Osteoblast (primary cell): Measurements from ENCODE around the gene DDX28. TPM values are rescaled to one million over a fixed set of nuclear protein-coding genes. Genes with fewer than 3 reads are reported as not detected.
"Not testable (repeated sequence)": the region's sequence is repeated elsewhere in the genome, so short reads cannot be mapped to it uniquely, and the experiment has no call there.

Experiments used
- DNase-seq: peaks from one replicate; pipeline ENCODE4 v3.0.0; 2011; ENCODE audit warnings: low spot score, mixed read lengths; ENCODE audit not compliant: insufficient read length; ENCODE audit errors: missing footprints
- H2AFZ ChIP-seq: 2 replicates; pipeline ENCODE4 v1.6.0; 2011; ENCODE audit warnings: mild to moderate bottlenecking, low read length
- H3K27ac ChIP-seq: 2 replicates; pipeline ENCODE4 v1.5.1; 2011; ENCODE audit warnings: mild to moderate bottlenecking, low read depth, low read length, moderate library complexity
- H3K27me3 ChIP-seq: 2 replicates; pipeline ENCODE4 v1.6.0; 2012; ENCODE audit warnings: mild to moderate bottlenecking, control low read depth, inconsistent platforms, low read length, moderate library complexity; ENCODE audit not compliant: insufficient read depth
- H3K36me3 ChIP-seq: 2 replicates; pipeline ENCODE4 v1.5.1; 2011; ENCODE audit warnings: mild to moderate bottlenecking, low read length, control low read depth, moderate library complexity; ENCODE audit not compliant: insufficient read depth
- H3K4me1 ChIP-seq: 2 replicates; pipeline ENCODE4 v1.5.1; 2011; ENCODE audit warnings: mild to moderate bottlenecking, low read length, control low read depth, moderate library complexity; ENCODE audit not compliant: insufficient read depth
- H3K4me2 ChIP-seq: 2 replicates; pipeline ENCODE4 v1.6.0; 2011; ENCODE audit warnings: mild to moderate bottlenecking, low read length; ENCODE audit not compliant: insufficient read depth
- H3K4me3 ChIP-seq: fragments of 200-600 bp; sonication (generic); 3 replicates; pipeline ENCODE4 v1.5.1; 2012; ENCODE audit warnings: mild to moderate bottlenecking, low read length, inconsistent platforms; ENCODE audit not compliant: insufficient read depth
- H3K79me2 ChIP-seq: 2 replicates; pipeline ENCODE4 v1.6.0; 2012; ENCODE audit warnings: mild to moderate bottlenecking, low read length, control low read depth, inconsistent platforms; ENCODE audit not compliant: insufficient read depth
- H3K9me3 ChIP-seq: 2 replicates; pipeline ENCODE4 v1.5.1; 2011; ENCODE audit warnings: low read depth, low read length, control low read depth
- H4K20me1 ChIP-seq: 2 replicates; pipeline ENCODE4 v1.6.0; 2012; ENCODE audit warnings: mild to moderate bottlenecking, low read length, control low read depth; ENCODE audit not compliant: insufficient read depth
- total RNA-seq: library from RNA; depleted of rRNA; stranded (reverse); fragments of >200 nt; gene quantifications from 2 replicates; pipeline ENCODE4 v1.2.3, GENCODE V29; 2012
- TF ChIP-seq, protein P1 (sequence below): IDR thresholded peaks from 2 replicates; pipeline ENCODE4 v1.5.1; 2011; ENCODE audit warnings: mild to moderate bottlenecking, low read depth, low read length, moderate library complexity; ENCODE audit errors: extremely low read depth

Gene DDX28
- total RNA-seq, 1 donor = 10.5 TPM

DNA sequence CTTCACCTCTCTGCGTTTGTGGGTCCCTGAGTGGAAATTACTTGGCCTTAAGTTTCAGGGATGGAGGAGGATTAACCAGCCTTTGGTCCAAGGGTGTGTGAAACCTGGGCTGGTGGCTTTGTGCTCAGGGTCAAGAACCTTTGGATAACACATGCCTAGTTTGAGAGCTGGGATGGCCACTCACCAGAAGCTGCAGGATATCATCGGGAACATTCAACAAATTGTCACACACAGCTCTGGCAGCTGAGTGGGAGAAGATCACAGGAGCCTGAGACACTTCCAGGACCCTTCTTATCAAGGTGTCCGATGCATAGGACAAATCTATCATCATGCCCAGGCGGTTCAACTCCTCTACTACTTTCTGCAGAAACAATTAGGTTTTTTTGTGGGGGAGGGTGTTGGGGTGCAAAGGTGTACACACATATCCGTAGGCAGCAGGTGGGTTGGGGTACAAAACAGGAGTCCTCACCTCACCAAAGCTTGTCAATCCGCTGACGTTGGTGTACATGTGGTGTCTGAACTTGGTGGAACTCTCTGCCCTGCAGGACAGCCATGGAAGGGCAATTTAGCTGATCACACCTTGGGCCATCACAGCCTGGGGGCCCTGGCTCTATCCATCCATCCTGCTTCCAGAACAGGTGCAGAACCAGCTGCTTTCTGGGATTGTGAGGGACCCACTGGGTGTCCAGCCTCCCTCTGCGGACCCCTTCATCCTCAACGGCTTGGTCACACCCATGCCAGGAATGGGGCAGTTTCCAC, 45.4 kb downstream of the DDX28 start:
- H3K27ac ChIP-seq = no peak overlapping the region
- H2AFZ ChIP-seq = no peak overlapping the region
- no peak overlapping the region for H3K4me2 ChIP-seq
- no peaks in the 10 kb centered on the region for H4K20me1 ChIP-seq
- no peak overlapping the region for H3K4me3 ChIP-seq
- no peaks in the 10 kb centered on the region for H3K27me3 ChIP-seq
- H3K36me3 ChIP-seq = no peaks in the 10 kb centered on the region
- TF ChIP-seq, protein P1, sequence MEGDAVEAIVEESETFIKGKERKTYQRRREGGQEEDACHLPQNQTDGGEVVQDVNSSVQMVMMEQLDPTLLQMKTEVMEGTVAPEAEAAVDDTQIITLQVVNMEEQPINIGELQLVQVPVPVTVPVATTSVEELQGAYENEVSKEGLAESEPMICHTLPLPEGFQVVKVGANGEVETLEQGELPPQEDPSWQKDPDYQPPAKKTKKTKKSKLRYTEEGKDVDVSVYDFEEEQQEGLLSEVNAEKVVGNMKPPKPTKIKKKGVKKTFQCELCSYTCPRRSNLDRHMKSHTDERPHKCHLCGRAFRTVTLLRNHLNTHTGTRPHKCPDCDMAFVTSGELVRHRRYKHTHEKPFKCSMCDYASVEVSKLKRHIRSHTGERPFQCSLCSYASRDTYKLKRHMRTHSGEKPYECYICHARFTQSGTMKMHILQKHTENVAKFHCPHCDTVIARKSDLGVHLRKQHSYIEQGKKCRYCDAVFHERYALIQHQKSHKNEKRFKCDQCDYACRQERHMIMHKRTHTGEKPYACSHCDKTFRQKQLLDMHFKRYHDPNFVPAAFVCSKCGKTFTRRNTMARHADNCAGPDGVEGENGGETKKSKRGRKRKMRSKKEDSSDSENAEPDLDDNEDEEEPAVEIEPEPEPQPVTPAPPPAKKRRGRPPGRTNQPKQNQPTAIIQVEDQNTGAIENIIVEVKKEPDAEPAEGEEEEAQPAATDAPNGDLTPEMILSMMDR = no peak
- H3K4me1 ChIP-seq = no peaks in the 10 kb centered on the region
- H3K9me3 ChIP-seq = no peaks in the 10 kb centered on the region
- peak; percentile 54 for DNase-seq
- no peaks in the 10 kb centered on the region for H3K79me2 ChIP-seq

- DNase-seq = no peak
- no peaks in the 10 kb centered on the region for H3K27me3 ChIP-seq
- no peaks in the 10 kb centered on the region for H3K9me3 ChIP-seq
- H3K4me1 ChIP-seq = no peaks in the 10 kb centered on the region
- no peak overlapping the region for H2AFZ ChIP-seq
- H3K4me3 ChIP-seq = no peak overlapping the region
- H3K36me3 ChIP-seq = no peaks in the 10 kb centered on the region
- H3K4me2 ChIP-seq = no peak overlapping the region
- TF ChIP-seq, protein P1 = no peak
- H3K27ac ChIP-seq = no peak overlapping the region
- no peaks in the 10 kb centered on the region for H4K20me1 ChIP-seq
- H3K79me2 ChIP-seq = no peaks in the 10 kb centered on the region
Measured at GRCh38 chr16:67977005-67977404, 46.0 kb downstream of the DDX28 start.

GRCh38 chr16:67976205-67976604, 46.8 kb downstream of the DDX28 start:
- no peak overlapping the region for H2AFZ ChIP-seq
- H3K4me1 ChIP-seq = no peaks in the 10 kb centered on the region
- H3K4me2 ChIP-seq = no peak overlapping the region
- no peak for DNase-seq
- TF ChIP-seq, protein P1 = no peak
- no peak overlapping the region for H3K4me3 ChIP-seq
- H3K27me3 ChIP-seq = no peaks in the 10 kb centered on the region
- H4K20me1 ChIP-seq = no peaks in the 10 kb centered on the region
- no peak overlapping the region for H3K27ac ChIP-seq
- H3K9me3 ChIP-seq = no peaks in the 10 kb centered on the region
- no peaks in the 10 kb centered on the region for H3K79me2 ChIP-seq
- H3K36me3 ChIP-seq = no peaks in the 10 kb centered on the region

- TF ChIP-seq, protein P1 = no peak
- Histone ChIP-seq H3K4me2 (no peak overlapping the region), H3K27me3 (no peaks in the 10 kb centered on the region), H3K27ac (no peak overlapping the region), H3K4me3 (no peak overlapping the region), H3K9me3 (no peaks in the 10 kb centered on the region), H3K36me3 (no peaks in the 10 kb centered on the region), H4K20me1 (no peaks in the 10 kb centered on the region), H3K79me2 (no peaks in the 10 kb centered on the region), H2AFZ (no peak overlapping the region), H3K4me1 (no peaks in the 10 kb centered on the region)
- DNase-seq = no peak
Measured at GRCh38 chr16:67975321-67976105, 47.5 kb downstream of the DDX28 start.

DNA sequence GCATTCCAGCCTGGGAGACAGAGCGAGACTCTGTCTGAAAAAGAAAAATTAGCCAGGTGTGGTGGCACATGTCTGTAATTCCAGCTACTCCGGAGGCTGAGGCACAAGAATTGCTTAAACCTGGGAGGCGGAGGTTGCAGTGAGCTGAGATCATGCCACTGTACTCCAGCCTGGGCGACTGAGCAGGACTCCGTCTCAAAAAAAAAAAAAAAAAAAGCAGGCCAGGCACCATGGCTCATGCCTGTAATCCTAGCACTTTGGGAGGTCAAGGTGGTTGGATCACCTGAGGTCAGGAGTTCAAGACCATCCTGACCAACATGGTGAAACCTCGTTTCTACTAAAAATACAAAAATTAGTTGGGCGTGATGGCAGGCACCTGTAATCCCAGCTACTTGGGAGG, 50.7 kb downstream of the DDX28 start:
- H3K4me3 ChIP-seq, H3K27me3 ChIP-seq, DNase-seq, H3K4me2 ChIP-seq, H3K4me1 ChIP-seq, H3K27ac ChIP-seq, H4K20me1 ChIP-seq, H2AFZ ChIP-seq, H3K36me3 ChIP-seq, H3K9me3 ChIP-seq: not testable (repeated sequence)
- peaks cover 10% of the 10 kb centered on the region for H3K79me2 ChIP-seq
